ENCODE measurements around the gene ASTN1.

- TF ChIP-seq EZH2 (IDR thresholded peaks at IDR 0.05; ENCODE audit: low read depth) = no peak
- TF ChIP-seq, protein P1, sequence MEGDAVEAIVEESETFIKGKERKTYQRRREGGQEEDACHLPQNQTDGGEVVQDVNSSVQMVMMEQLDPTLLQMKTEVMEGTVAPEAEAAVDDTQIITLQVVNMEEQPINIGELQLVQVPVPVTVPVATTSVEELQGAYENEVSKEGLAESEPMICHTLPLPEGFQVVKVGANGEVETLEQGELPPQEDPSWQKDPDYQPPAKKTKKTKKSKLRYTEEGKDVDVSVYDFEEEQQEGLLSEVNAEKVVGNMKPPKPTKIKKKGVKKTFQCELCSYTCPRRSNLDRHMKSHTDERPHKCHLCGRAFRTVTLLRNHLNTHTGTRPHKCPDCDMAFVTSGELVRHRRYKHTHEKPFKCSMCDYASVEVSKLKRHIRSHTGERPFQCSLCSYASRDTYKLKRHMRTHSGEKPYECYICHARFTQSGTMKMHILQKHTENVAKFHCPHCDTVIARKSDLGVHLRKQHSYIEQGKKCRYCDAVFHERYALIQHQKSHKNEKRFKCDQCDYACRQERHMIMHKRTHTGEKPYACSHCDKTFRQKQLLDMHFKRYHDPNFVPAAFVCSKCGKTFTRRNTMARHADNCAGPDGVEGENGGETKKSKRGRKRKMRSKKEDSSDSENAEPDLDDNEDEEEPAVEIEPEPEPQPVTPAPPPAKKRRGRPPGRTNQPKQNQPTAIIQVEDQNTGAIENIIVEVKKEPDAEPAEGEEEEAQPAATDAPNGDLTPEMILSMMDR (conservative IDR thresholded peaks at IDR 0.05) = no peak
Observed at GRCh38 chr1:177119311-177119710, 45.2 kb downstream of the ASTN1 start.
